ENCODE results near the gene PPFIA2.

GRCh38 chr12:81668475-81668874, 90.7 kb downstream of the PPFIA2 start:
- TF ChIP-seq, protein P1, sequence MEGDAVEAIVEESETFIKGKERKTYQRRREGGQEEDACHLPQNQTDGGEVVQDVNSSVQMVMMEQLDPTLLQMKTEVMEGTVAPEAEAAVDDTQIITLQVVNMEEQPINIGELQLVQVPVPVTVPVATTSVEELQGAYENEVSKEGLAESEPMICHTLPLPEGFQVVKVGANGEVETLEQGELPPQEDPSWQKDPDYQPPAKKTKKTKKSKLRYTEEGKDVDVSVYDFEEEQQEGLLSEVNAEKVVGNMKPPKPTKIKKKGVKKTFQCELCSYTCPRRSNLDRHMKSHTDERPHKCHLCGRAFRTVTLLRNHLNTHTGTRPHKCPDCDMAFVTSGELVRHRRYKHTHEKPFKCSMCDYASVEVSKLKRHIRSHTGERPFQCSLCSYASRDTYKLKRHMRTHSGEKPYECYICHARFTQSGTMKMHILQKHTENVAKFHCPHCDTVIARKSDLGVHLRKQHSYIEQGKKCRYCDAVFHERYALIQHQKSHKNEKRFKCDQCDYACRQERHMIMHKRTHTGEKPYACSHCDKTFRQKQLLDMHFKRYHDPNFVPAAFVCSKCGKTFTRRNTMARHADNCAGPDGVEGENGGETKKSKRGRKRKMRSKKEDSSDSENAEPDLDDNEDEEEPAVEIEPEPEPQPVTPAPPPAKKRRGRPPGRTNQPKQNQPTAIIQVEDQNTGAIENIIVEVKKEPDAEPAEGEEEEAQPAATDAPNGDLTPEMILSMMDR (IDR thresholded peaks at IDR 0.05 in 2 of 3, conservative IDR thresholded peaks at IDR 0.05 in 1 of 3; ENCODE audit: control insufficient read depth in 2 of 3, extremely low read depth in 1 of 3, insufficient read depth in 1 of 3, low read depth in 3 of 3, low read length in 3 of 3): no peak
- TF ChIP-seq REST (IDR thresholded peaks at IDR 0.05; ENCODE audit: low read depth, low read length) (no peak), MAX (IDR thresholded peaks at IDR 0.05; ENCODE audit: low read depth, low read length) (no peak), ZNF274 (IDR thresholded peaks at IDR 0.05; ENCODE audit: insufficient read depth, insufficient read length) (no peak), TAF1 (IDR thresholded peaks at IDR 0.05; ENCODE audit: borderline replicate concordance, low read depth, low read length) (no peak), RELA (IDR thresholded peaks at IDR 0.05; ENCODE audit: borderline replicate concordance, partially characterized antibody) (no peak), SIX5 (IDR thresholded peaks at IDR 0.05; ENCODE audit: low read depth, low read length, severe bottlenecking) (no peak), POLR2AphosphoS5 (IDR thresholded peaks at IDR 0.05; ENCODE audit: low read length) (no peak)

Data from GM12878 (cell line).